Measurements from ENCODE around the gene AMIGO3. TPM values are rescaled to one million over a fixed set of nuclear protein-coding genes. Genes with fewer than 3 reads are reported as not detected.

The AMIGO3 gene
- total RNA-seq, 4 donors from 2014 or later: 1.3 to 2.2 TPM; not detected in 2

DNA sequence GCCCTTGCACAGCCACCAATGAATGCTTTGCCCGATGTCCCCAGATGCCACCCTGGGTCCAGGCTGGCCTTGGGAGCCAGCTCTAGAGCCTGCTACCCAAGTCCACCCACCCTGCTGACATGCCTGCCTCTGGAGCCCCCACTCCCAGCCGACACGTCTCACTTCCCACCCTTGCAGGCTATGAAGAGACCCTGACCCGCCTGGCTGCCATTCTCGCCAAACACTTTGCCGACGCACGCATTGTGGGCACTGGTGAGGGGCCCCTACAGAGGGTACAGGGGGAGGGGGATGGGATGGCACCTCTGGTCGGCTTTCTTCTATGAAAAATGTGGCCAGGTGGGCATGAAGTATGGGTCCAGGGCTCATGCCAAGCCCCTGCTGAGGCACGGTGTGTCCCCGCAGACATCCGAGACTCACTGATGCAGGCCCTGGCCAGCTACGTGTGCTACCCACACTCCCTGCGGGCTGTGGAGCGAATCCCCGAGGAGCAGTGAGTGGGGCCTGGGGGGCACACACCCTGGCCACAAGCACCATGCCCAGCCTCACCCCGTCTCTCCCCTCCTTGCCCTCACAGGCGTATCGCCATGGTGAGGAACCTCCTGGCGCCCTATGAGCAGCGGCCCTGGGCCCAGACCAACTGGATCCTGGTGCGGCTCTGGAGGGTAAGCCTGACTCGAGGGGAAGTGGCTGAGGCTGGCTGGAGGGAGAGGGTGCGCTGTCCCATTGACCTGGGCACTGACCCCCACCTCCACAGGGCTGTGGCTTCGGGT, 6.0 kb downstream of the AMIGO3 start:
- 100% methylated on average over 3 of the region's 25 CpGs; no CpG with 5 or more reads in 1 of the 2 donors for WGBS, 2 donors
- intact Hi-C loops (cut with DNase I): no loop called here
- Histone ChIP-seq H3K27me3 (no peaks in the 10 kb centered on the region), H3K4me3 (no peak overlapping the region), H3K9me3 (no peaks in the 10 kb centered on the region), H3K4me1 (peaks cover 3 to 12% (median 4%) of the 10 kb centered on the region in 3 donors), H3K36me3 (peaks cover 0 to 59% (median 9%) of the 10 kb centered on the region in 3 donors), H3K27ac (no peak overlapping the region)
- no peak for DNase-seq
- TF ChIP-seq POLR2A (IDR thresholded peaks at IDR 0.05): no peak
- TF ChIP-seq, protein P1, sequence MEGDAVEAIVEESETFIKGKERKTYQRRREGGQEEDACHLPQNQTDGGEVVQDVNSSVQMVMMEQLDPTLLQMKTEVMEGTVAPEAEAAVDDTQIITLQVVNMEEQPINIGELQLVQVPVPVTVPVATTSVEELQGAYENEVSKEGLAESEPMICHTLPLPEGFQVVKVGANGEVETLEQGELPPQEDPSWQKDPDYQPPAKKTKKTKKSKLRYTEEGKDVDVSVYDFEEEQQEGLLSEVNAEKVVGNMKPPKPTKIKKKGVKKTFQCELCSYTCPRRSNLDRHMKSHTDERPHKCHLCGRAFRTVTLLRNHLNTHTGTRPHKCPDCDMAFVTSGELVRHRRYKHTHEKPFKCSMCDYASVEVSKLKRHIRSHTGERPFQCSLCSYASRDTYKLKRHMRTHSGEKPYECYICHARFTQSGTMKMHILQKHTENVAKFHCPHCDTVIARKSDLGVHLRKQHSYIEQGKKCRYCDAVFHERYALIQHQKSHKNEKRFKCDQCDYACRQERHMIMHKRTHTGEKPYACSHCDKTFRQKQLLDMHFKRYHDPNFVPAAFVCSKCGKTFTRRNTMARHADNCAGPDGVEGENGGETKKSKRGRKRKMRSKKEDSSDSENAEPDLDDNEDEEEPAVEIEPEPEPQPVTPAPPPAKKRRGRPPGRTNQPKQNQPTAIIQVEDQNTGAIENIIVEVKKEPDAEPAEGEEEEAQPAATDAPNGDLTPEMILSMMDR (IDR thresholded peaks at IDR 0.05): no peak

DNA sequence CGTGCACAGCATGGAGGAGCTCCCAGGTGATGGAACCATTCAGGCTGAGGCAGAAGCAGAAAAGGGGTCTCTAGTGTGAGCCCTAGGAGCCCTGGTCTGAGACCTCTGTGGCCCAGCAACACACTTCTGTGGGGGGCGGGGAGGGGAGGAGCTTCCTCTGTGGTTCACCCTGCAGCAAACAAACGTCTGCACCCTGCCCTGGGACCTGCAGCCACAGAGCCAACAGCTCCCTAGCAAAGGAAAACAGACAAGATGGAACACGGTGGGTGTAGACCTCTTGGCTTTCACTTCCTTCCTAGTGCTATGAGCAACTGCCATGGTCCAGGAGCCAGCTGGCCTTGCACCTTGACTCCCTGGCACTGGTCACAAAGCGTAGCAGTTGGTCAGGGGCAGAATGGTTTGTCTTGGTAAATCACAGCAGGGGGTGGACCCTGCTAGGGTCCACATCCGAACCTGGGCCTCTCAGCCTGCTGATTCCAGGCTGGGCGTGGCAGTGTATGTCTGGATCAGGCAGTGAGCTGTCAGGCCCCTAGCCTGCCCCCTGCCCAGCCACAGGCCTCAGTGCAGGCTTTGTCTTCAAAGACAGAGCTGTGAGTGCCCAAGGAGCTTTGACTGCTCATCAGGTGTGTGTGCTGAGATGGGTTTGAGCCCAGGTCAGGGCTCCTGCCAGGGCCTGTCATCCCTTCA, 6.7 kb downstream of the AMIGO3 start:
- WGBS, 2 donors: 48% methylated on average over 6 of the region's 7 CpGs; no CpG with 5 or more reads in 1 of the 2 donors
- DNase-seq: no peak

GRCh38 chr3:49712166-49712565, 7.3 kb downstream of the AMIGO3 start:
- Histone ChIP-seq H3K9me3 (no peaks in the 10 kb centered on the region), H3K4me3 (no peak overlapping the region), H3K27ac (no peak overlapping the region), H3K27me3 (no peaks in the 10 kb centered on the region), H3K36me3 (peaks cover 0 to 62% (median 8%) of the 10 kb centered on the region in 3 donors), H3K4me1 (no peaks in the 10 kb centered on the region)
- intact Hi-C loops (cut with DNase I): no loop called here
- no peak for DNase-seq
- no peak for TF ChIP-seq POLR2A (IDR thresholded peaks at IDR 0.05)
- WGBS, 2 donors: 93 to 98% methylated on average over 3 to 6 of the region's 11 CpGs

More for the DNA sequence above, 6.7 kb downstream of the AMIGO3 start:
- TF ChIP-seq POLR2A (IDR thresholded peaks at IDR 0.05): no peak
- TF ChIP-seq, protein P1 (IDR thresholded peaks at IDR 0.05): no peak
- Histone ChIP-seq H3K27me3 (no peaks in the 10 kb centered on the region), H3K4me3 (no peak overlapping the region), H3K4me1 (peaks cover 0 to 5% (median 0%) of the 10 kb centered on the region in 3 donors), H3K9me3 (no peaks in the 10 kb centered on the region), H3K36me3 (peaks cover 0 to 59% (median 9%) of the 10 kb centered on the region in 3 donors), H3K27ac (no peak overlapping the region)
- intact Hi-C loops (cut with DNase I): no loop called here

GRCh38 chr3:49711489-49711888, 8.0 kb downstream of the AMIGO3 start:
- Histone ChIP-seq H3K9me3 (no peaks in the 10 kb centered on the region), H3K4me3 (no peak overlapping the region), H3K27me3 (no peaks in the 10 kb centered on the region), H3K27ac (no peak overlapping the region), H3K36me3 (peaks cover 0 to 62% (median 2%) of the 10 kb centered on the region in 3 donors), H3K4me1 (no peaks in the 10 kb centered on the region)
- TF ChIP-seq, protein P1 (IDR thresholded peaks at IDR 0.05): no peak
- TF ChIP-seq POLR2A (IDR thresholded peaks at IDR 0.05): no peak
- intact Hi-C loops (cut with DNase I): no loop called here
- 75 to 95% methylated on average over 5 of the region's 5 CpGs for WGBS, 2 donors
- no peak for DNase-seq

DNA sequence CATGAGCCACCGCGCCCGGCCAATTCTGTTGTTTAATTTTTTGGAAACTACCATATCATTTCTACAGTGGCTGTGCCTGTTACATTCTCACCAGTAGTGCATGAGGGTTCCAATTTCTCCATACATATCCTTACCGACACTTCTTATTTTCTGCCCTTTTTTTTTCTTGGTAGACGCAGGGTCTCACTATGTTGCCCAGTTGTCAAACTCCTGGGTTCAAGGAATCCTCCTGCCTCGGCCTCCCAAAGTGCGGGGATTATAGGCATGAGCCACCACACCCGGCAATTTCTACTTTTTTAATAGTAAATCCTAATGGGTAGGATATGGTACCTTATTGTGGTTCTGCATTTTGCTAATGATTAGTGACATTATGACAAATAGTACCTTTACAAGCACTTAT, 9.6 kb downstream of the AMIGO3 start:
- H3K9me3 ChIP-seq: no peaks in the 10 kb centered on the region
- H3K4me3 ChIP-seq: no peak overlapping the region
- WGBS, 2 donors: 93 to 94% methylated on average over 8 of the region's 8 CpGs
- no peaks in the 10 kb centered on the region for H3K27me3 ChIP-seq
- peaks cover 5 to 62% (median 8%) of the 10 kb centered on the region in 3 donors for H3K36me3 ChIP-seq
- no peaks in the 10 kb centered on the region for H3K4me1 ChIP-seq
- intact Hi-C loops (cut with DNase I): loop anchor here (10.0 kb wide), 1 partner anchor 135 kb away; no protein-coding TSS in a partner anchor
- TF ChIP-seq POLR2A (IDR thresholded peaks at IDR 0.05): no peak
- TF ChIP-seq, protein P1 (IDR thresholded peaks at IDR 0.05): no peak
- DNase-seq: no peak
- H3K27ac ChIP-seq: no peak overlapping the region
